Fibroblast of lung (primary cell): ENCODE measurements around the gene HPN. TPM values are rescaled to one million over a fixed set of nuclear protein-coding genes. Genes with fewer than 3 reads are reported as not detected.

Experiments used
- DNase-seq, 2 donors: peaks; one replicate each; pipeline versions ENCODE4 v3.0.0 to v3.0.0-alpha.2; 2010; ENCODE audit warnings: low read depth in 2 of 2
- H2AFZ ChIP-seq: 2 replicates; pipeline ENCODE4 v1.5.1; 2012; ENCODE audit warnings: low read length, control low read depth, inconsistent platforms
- H3K27ac ChIP-seq: 2 replicates; pipeline ENCODE4 v1.5.1; 2011; ENCODE audit warnings: low read length, control low read depth; ENCODE audit not compliant: insufficient read depth
- H3K27me3 ChIP-seq: 2 replicates; pipeline ENCODE4 v1.5.1; 2011; ENCODE audit warnings: mild to moderate bottlenecking, low read length; ENCODE audit not compliant: control insufficient read depth, insufficient read depth
- H3K36me3 ChIP-seq: 2 replicates; pipeline ENCODE4 v1.5.1; 2011; ENCODE audit warnings: low read length; ENCODE audit not compliant: control insufficient read depth, insufficient read depth
- H3K4me1 ChIP-seq: 2 replicates; pipeline ENCODE4 v1.5.1; 2011; ENCODE audit warnings: low read length; ENCODE audit not compliant: control insufficient read depth, insufficient read depth; ENCODE audit errors: extremely low read depth
- H3K4me2 ChIP-seq: 2 replicates; pipeline ENCODE4 v1.5.1; 2011; ENCODE audit warnings: low read length, control low read depth; ENCODE audit not compliant: insufficient read depth; ENCODE audit errors: extremely low read depth
- H3K4me3 ChIP-seq, 4 experiments: fragments of 200-600 bp in 1 of 4; sonication (generic) in 1 of 4; replicated peaks in 1 of 4; 2 replicates each; pipeline ENCODE4 v1.5.1; 2011 to 2016; ENCODE audit warnings: low read length in 4 of 4, low read depth in 3 of 4, mild to moderate bottlenecking in 3 of 4, control low read depth in 2 of 4, inconsistent platforms in 1 of 4, mixed read lengths in 1 of 4; ENCODE audit not compliant: insufficient read depth in 1 of 4; ENCODE audit errors: control extremely low read depth in 1 of 4
- H3K79me2 ChIP-seq: 2 replicates; pipeline ENCODE4 v1.5.1; 2012; ENCODE audit warnings: mild to moderate bottlenecking, low read length, inconsistent platforms; ENCODE audit not compliant: control insufficient read depth, insufficient read depth
- H3K9ac ChIP-seq: 2 replicates; pipeline ENCODE4 v1.5.1; 2011; ENCODE audit warnings: mild to moderate bottlenecking, low read length, control low read depth; ENCODE audit not compliant: insufficient read depth
- H3K9me3 ChIP-seq: 2 replicates; pipeline ENCODE4 v1.5.1; 2012; ENCODE audit warnings: low read depth, low read length; ENCODE audit not compliant: control insufficient read depth, insufficient read depth
- H4K20me1 ChIP-seq: 2 replicates; pipeline ENCODE4 v1.5.1; 2011; ENCODE audit warnings: low read length; ENCODE audit not compliant: control insufficient read depth, insufficient read depth; ENCODE audit errors: extremely low read depth
- EZH2 ChIP-seq: IDR thresholded peaks from 2 replicates; pipeline ENCODE4 v1.5.1; 2012; ENCODE audit warnings: low read length, control low read depth, mild to moderate bottlenecking; ENCODE audit errors: missing control alignments
- polyA plus RNA-seq, 2 donors: library from polyadenylated mRNA; depleted of rRNA in 1 of 2; stranded (reverse) in 1 of 2; unstranded in 1 of 2; fragments of >200 nt; gene quantifications; 2 replicates each; pipeline ENCODE4 v1.2.1, GENCODE V29; 2011 to 2012; ENCODE audit warnings: missing spikeins in 1 of 2
- total RNA-seq: library from RNA; depleted of rRNA; stranded (reverse); fragments of >200 nt; gene quantifications from 2 replicates; pipeline ENCODE4 v1.2.1, GENCODE V29; 2014
- TF ChIP-seq, protein P1 (sequence below), 2 donors: IDR thresholded peaks in 1 of 2; conservative IDR thresholded peaks in 1 of 2; 1 replicate in 1 of 2; 2 replicates in 1 of 2; pipeline ENCODE4 v1.5.1; 2011 to 2012; ENCODE audit warnings: low read length in 2 of 2, control low read depth in 1 of 2, inconsistent platforms in 1 of 2, low read depth in 1 of 2, mild to moderate bottlenecking in 1 of 2

The HPN gene
- total and polyA plus RNA-seq, 2 donors (not counting 1 experiment from before 2014, with no cell fraction given) = 0.33 TPM; not detected in 1

DNA sequence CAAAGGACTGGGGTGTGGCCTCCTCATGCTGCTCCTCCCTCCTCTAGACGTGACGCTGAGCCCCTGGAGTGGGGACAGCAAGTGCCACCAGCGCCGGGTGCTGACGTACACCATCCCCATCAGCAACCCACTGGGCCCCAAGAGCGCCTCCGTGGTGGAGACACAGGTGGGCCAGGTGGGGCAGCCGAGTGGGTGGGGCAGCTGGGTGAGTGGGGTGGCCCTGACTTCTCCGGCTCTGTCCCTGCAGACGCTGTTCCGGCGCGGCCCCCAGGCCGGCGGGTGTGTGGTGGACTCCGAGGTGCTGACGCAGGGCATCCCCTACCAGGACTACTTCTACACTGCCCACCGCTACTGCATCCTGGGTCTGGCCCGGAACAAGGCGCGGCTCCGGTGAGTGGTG is 22.4 kb upstream of the HPN start:
- H2AFZ ChIP-seq = no peak overlapping the region
- no peak overlapping the region for H3K4me3 ChIP-seq
- TF ChIP-seq, protein P1, sequence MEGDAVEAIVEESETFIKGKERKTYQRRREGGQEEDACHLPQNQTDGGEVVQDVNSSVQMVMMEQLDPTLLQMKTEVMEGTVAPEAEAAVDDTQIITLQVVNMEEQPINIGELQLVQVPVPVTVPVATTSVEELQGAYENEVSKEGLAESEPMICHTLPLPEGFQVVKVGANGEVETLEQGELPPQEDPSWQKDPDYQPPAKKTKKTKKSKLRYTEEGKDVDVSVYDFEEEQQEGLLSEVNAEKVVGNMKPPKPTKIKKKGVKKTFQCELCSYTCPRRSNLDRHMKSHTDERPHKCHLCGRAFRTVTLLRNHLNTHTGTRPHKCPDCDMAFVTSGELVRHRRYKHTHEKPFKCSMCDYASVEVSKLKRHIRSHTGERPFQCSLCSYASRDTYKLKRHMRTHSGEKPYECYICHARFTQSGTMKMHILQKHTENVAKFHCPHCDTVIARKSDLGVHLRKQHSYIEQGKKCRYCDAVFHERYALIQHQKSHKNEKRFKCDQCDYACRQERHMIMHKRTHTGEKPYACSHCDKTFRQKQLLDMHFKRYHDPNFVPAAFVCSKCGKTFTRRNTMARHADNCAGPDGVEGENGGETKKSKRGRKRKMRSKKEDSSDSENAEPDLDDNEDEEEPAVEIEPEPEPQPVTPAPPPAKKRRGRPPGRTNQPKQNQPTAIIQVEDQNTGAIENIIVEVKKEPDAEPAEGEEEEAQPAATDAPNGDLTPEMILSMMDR (conservative IDR thresholded peaks at IDR 0.05 in 1 of 2, IDR thresholded peaks at IDR 0.05 in 1 of 2; ENCODE audit: low read depth in 1 of 2, low read length in 2 of 2) = no peak
- no peak for TF ChIP-seq EZH2
- H3K9ac ChIP-seq = no peak overlapping the region
- no peaks in the 10 kb centered on the region for H4K20me1 ChIP-seq
- peaks cover 3% of the 10 kb centered on the region for H3K4me1 ChIP-seq
- H3K79me2 ChIP-seq = no peaks in the 10 kb centered on the region
- no peaks in the 10 kb centered on the region for H3K27me3 ChIP-seq
- H3K27ac ChIP-seq = no peak overlapping the region
- DNase-seq = no peak
- H3K4me2 ChIP-seq = no peak overlapping the region
- peaks cover 24% of the 10 kb centered on the region for H3K36me3 ChIP-seq
- no peaks in the 10 kb centered on the region for H3K9me3 ChIP-seq

DNA sequence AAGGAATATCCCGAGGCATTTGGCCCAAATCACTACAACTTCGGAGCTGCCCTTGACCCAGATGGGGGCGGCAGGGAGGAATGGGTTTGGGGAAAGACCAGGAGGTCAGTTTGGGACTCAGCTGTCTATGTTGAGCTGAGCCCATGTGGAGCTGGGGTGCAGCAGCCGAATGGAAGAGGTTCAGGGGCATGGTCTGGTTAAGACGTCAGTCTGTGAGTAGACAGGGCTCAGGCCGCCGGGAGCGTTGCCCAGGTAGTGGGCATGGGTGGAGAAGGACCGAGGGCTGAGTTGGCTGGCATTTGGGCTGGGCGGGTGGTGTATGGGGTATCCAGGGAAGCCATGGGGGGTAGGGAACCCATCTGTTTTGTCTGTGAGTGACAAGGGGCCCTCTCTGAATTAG is 20.5 kb upstream of the HPN start:
- no peak for DNase-seq
- Histone ChIP-seq H4K20me1 (no peaks in the 10 kb centered on the region), H3K4me2 (no peak overlapping the region), H3K9ac (no peak overlapping the region), H3K79me2 (no peaks in the 10 kb centered on the region), H3K4me1 (no peaks in the 10 kb centered on the region), H3K36me3 (peaks cover 23% of the 10 kb centered on the region), H3K9me3 (no peaks in the 10 kb centered on the region), H3K4me3 (no peak overlapping the region), H3K27ac (no peak overlapping the region), H3K27me3 (no peaks in the 10 kb centered on the region), H2AFZ (no peak overlapping the region)
- TF ChIP-seq EZH2 = no peak
- TF ChIP-seq, protein P1 (conservative IDR thresholded peaks at IDR 0.05 in 1 of 2, IDR thresholded peaks at IDR 0.05 in 1 of 2; ENCODE audit: low read depth in 1 of 2, low read length in 2 of 2) = no peak

DNA sequence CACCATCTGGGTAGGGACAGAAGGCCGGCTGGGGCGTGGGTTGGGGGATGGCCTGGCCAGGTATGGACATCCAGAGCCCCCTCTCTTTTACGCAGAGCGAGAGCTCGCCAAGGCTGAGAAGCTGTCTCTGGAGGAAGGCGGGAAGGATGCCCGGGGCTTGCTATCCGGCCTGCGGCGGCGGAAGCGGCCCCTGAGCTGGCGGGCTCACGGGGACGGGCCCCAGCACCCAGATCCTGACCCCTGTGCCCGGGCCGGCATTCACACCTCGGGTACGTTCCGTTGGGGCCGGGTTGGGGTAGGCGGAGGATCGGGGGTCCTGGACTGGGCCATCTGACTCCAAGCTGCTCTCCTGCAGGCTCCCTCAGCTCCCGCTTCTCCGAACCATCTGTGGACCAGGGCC is 19.9 kb upstream of the HPN start:
- peaks cover 26% of the 10 kb centered on the region for H3K36me3 ChIP-seq
- TF ChIP-seq, protein P1 (conservative IDR thresholded peaks at IDR 0.05 in 1 of 2, IDR thresholded peaks at IDR 0.05 in 1 of 2; ENCODE audit: low read depth in 1 of 2, low read length in 2 of 2) = no peak
- no peak for TF ChIP-seq EZH2

More for the DNA sequence above, 19.9 kb upstream of the HPN start:
- DNase-seq = no peak
- Histone ChIP-seq H3K27ac (no peak overlapping the region), H3K4me3 (no peak overlapping the region), H3K79me2 (no peaks in the 10 kb centered on the region), H3K9me3 (no peaks in the 10 kb centered on the region), H3K9ac (no peak overlapping the region), H2AFZ (no peak overlapping the region), H4K20me1 (no peaks in the 10 kb centered on the region), H3K27me3 (no peaks in the 10 kb centered on the region), H3K4me2 (no peak overlapping the region), H3K4me1 (no peaks in the 10 kb centered on the region)
